ENCODE data around the gene IGIP.

DNA sequence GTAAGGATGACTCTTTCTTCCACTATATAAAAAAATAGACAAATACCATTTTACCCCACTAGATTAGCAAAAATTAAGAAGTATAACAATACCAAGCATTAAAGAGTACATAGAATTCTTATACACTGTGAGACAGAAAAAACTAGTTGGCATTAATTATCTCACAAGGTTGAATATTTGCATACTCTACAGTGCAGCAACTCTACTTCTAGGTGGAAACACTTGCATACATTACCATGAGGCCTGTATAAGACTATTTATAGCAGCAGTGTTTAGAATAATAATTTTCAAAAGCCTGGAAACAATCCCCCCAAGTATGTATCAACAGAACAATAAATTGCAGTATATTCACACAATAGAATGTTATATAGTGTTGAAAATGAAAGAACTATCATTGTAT is 30.8 kb upstream of the IGIP start:
- TF ChIP-seq, protein P1, sequence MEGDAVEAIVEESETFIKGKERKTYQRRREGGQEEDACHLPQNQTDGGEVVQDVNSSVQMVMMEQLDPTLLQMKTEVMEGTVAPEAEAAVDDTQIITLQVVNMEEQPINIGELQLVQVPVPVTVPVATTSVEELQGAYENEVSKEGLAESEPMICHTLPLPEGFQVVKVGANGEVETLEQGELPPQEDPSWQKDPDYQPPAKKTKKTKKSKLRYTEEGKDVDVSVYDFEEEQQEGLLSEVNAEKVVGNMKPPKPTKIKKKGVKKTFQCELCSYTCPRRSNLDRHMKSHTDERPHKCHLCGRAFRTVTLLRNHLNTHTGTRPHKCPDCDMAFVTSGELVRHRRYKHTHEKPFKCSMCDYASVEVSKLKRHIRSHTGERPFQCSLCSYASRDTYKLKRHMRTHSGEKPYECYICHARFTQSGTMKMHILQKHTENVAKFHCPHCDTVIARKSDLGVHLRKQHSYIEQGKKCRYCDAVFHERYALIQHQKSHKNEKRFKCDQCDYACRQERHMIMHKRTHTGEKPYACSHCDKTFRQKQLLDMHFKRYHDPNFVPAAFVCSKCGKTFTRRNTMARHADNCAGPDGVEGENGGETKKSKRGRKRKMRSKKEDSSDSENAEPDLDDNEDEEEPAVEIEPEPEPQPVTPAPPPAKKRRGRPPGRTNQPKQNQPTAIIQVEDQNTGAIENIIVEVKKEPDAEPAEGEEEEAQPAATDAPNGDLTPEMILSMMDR (IDR thresholded peaks at IDR 0.05; ENCODE audit: borderline replicate concordance, extremely low read depth, low read length, poor library complexity, severe bottlenecking): no peak
- no peak for TF ChIP-seq EZH2 (IDR thresholded peaks at IDR 0.05; ENCODE audit: borderline replicate concordance, low read depth, low read length, severe bottlenecking)
